ENCODE measurements around the gene UBE2V1.
A peak's percentile ranks its signal among the peaks of the same experiment; 100 is the strongest.

Gene UBE2V1

GRCh38 chr20:50040432-50041245 is 72.3 kb downstream of the UBE2V1 start:
- Histone ChIP-seq H2BK5ac (ENCODE audit: low read length) (peak overlapping the region; percentile 79), H3K4me1 (ENCODE audit: control insufficient read depth in 2 of 2, insufficient read depth in 1 of 2, low read depth in 1 of 2, low read length in 2 of 2) (peaks cover 7 to 13% of the 10 kb centered on the region in 2 donors), H3K27me3 (ENCODE audit: control insufficient read depth in 3 of 3, insufficient read depth in 3 of 3, low read depth in 1 of 3, low read length in 3 of 3) (no peaks in the 10 kb centered on the region), H3K4me2 (ENCODE audit: insufficient read depth, low read length, poor library complexity, severe bottlenecking) (no peak overlapping the region), H3K36me3 (replicated peaks in 1 of 2; ENCODE audit: control insufficient read depth in 2 of 2, insufficient read depth in 2 of 2, low read length in 2 of 2) (no peaks in the 10 kb centered on the region), H4K91ac (ENCODE audit: low read depth, low read length, poor library complexity) (no peak overlapping the region), H3K23ac (ENCODE audit: low read depth, low read length, poor library complexity) (no peak overlapping the region), H3K14ac (ENCODE audit: low read length) (no peak overlapping the region), H2BK12ac (ENCODE audit: low read length) (no peak overlapping the region), H3K27ac (replicated peaks; ENCODE audit: low read length) (no peak overlapping the region), H3K9ac (ENCODE audit: low read depth, low read length, poor library complexity) (no peak overlapping the region), H3K4ac (ENCODE audit: low read length) (no peak overlapping the region), H3K9me3 (replicated peaks in 1 of 2; ENCODE audit: control insufficient read depth in 2 of 2, insufficient read depth in 1 of 2, low read depth in 1 of 2, low read length in 2 of 2) (no peaks in the 10 kb centered on the region), H2BK120ac (ENCODE audit: low read depth, low read length) (peak overlapping the region; percentile 85), H2AFZ (ENCODE audit: low read length) (peak overlapping the region; percentile 82), H3K79me1 (ENCODE audit: low read depth, low read length) (no peaks in the 10 kb centered on the region), H3K18ac (ENCODE audit: low read length) (peak overlapping the region; percentile 91), H2BK15ac (ENCODE audit: low read length) (peak overlapping the region; percentile 90), H3K4me3 (ENCODE audit: low read length in 2 of 2) (no peak overlapping the region), H2AK5ac (ENCODE audit: low read depth, low read length) (peak overlapping the region; percentile 90), H4K8ac (ENCODE audit: low read depth, low read length) (peak overlapping the region; percentile 53)
- no CpG with 5 or more reads among the region's 17 CpGs for WGBS, 2 donors (ENCODE audit: extremely low coverage in 2 of 2, insufficient read length in 2 of 2, insufficient replicate concordance in 1 of 2)
- no peak for DNase-seq (ENCODE audit: low spot score)

- WGBS, 2 donors (ENCODE audit: extremely low coverage in 2 of 2, insufficient read length in 2 of 2, insufficient replicate concordance in 1 of 2) = no CpG with 5 or more reads among the region's 10 CpGs
- peak overlapping the region; percentile 59 for H2BK12ac ChIP-seq (ENCODE audit: low read length)
- H3K9me3 ChIP-seq (replicated peaks in 1 of 2; ENCODE audit: control insufficient read depth in 2 of 2, insufficient read depth in 1 of 2, low read depth in 1 of 2, low read length in 2 of 2) = no peaks in the 10 kb centered on the region
- peaks cover 7 to 13% of the 10 kb centered on the region in 2 donors for H3K4me1 ChIP-seq (ENCODE audit: control insufficient read depth in 2 of 2, insufficient read depth in 1 of 2, low read depth in 1 of 2, low read length in 2 of 2)
- no peak overlapping the region for H3K4ac ChIP-seq (ENCODE audit: low read length)
- no peaks in the 10 kb centered on the region for H3K27me3 ChIP-seq (ENCODE audit: control insufficient read depth in 3 of 3, insufficient read depth in 3 of 3, low read depth in 1 of 3, low read length in 3 of 3)
- H4K91ac ChIP-seq (ENCODE audit: low read depth, low read length, poor library complexity) = no peak overlapping the region
- DNase-seq (ENCODE audit: low spot score) = no peak
- H3K36me3 ChIP-seq (replicated peaks in 1 of 2; ENCODE audit: control insufficient read depth in 2 of 2, insufficient read depth in 2 of 2, low read length in 2 of 2) = no peaks in the 10 kb centered on the region
- H2BK15ac ChIP-seq (ENCODE audit: low read length) = peak overlapping the region; percentile 69
- H2AFZ ChIP-seq (ENCODE audit: low read length) = peak overlapping the region; percentile 82
- H3K18ac ChIP-seq (ENCODE audit: low read length) = peak overlapping the region; percentile 91
- peak overlapping the region; percentile 79 for H2BK5ac ChIP-seq (ENCODE audit: low read length)
- H2AK5ac ChIP-seq (ENCODE audit: low read depth, low read length) = peak overlapping the region; percentile 90
- H3K79me1 ChIP-seq (ENCODE audit: low read depth, low read length) = no peaks in the 10 kb centered on the region
- H3K4me2 ChIP-seq (ENCODE audit: insufficient read depth, low read length, poor library complexity, severe bottlenecking) = no peak overlapping the region
- no peak overlapping the region for H3K14ac ChIP-seq (ENCODE audit: low read length)
- H3K9ac ChIP-seq (ENCODE audit: low read depth, low read length, poor library complexity) = no peak overlapping the region
- H4K8ac ChIP-seq (ENCODE audit: low read depth, low read length) = no peak overlapping the region
- H3K27ac ChIP-seq (replicated peaks; ENCODE audit: low read length) = no peak overlapping the region
- H3K4me3 ChIP-seq (ENCODE audit: low read length in 2 of 2) = no peak overlapping the region
- H2BK120ac ChIP-seq (ENCODE audit: low read depth, low read length) = peak overlapping the region; percentile 76
- H3K23ac ChIP-seq (ENCODE audit: low read depth, low read length, poor library complexity) = peak overlapping the region; percentile 40
These were observed 73.1 kb downstream of the UBE2V1 start for GRCh38 chr20:50039706-50040431.

GRCh38 chr20:50038574-50038991 is 74.4 kb downstream of the UBE2V1 start:
- H2BK120ac ChIP-seq (ENCODE audit: low read depth, low read length) = no peak overlapping the region
- H4K8ac ChIP-seq (ENCODE audit: low read depth, low read length) = peak overlapping the region; percentile 83
- no peak overlapping the region for H2BK5ac ChIP-seq (ENCODE audit: low read length)
- no peak overlapping the region for H3K23ac ChIP-seq (ENCODE audit: low read depth, low read length, poor library complexity)
- no peak for DNase-seq (ENCODE audit: low spot score)
- no peaks in the 10 kb centered on the region for H3K27me3 ChIP-seq (ENCODE audit: control insufficient read depth in 3 of 3, insufficient read depth in 3 of 3, low read depth in 1 of 3, low read length in 3 of 3)
- no peak overlapping the region for H2AK5ac ChIP-seq (ENCODE audit: low read depth, low read length)
- H3K27ac ChIP-seq (replicated peaks; ENCODE audit: low read length) = no peak overlapping the region
- no peak overlapping the region for H2AFZ ChIP-seq (ENCODE audit: low read length)
- H3K4ac ChIP-seq (ENCODE audit: low read length) = no peak overlapping the region
- H2BK12ac ChIP-seq (ENCODE audit: low read length) = no peak overlapping the region
- H3K4me3 ChIP-seq (ENCODE audit: low read length in 2 of 2) = no peak overlapping the region
- no CpG with 5 or more reads among the region's 10 CpGs for WGBS, 2 donors (ENCODE audit: extremely low coverage in 2 of 2, insufficient read length in 2 of 2, insufficient replicate concordance in 1 of 2)
- no peak overlapping the region for H3K4me2 ChIP-seq (ENCODE audit: insufficient read depth, low read length, poor library complexity, severe bottlenecking)
- no peak overlapping the region for H2BK15ac ChIP-seq (ENCODE audit: low read length)
- peak overlapping the region; percentile 57 for H3K14ac ChIP-seq (ENCODE audit: low read length)
- no peaks in the 10 kb centered on the region for H3K79me1 ChIP-seq (ENCODE audit: low read depth, low read length)
- H3K9ac ChIP-seq (ENCODE audit: low read depth, low read length, poor library complexity) = peak overlapping the region; percentile 5
- H3K4me1 ChIP-seq (ENCODE audit: control insufficient read depth in 2 of 2, insufficient read depth in 1 of 2, low read depth in 1 of 2, low read length in 2 of 2) = peaks cover 7 to 13% of the 10 kb centered on the region in 2 donors
- H3K9me3 ChIP-seq (replicated peaks in 1 of 2; ENCODE audit: control insufficient read depth in 2 of 2, insufficient read depth in 1 of 2, low read depth in 1 of 2, low read length in 2 of 2) = no peaks in the 10 kb centered on the region
- no peak overlapping the region for H4K91ac ChIP-seq (ENCODE audit: low read depth, low read length, poor library complexity)
- H3K36me3 ChIP-seq (replicated peaks in 1 of 2; ENCODE audit: control insufficient read depth in 2 of 2, insufficient read depth in 2 of 2, low read length in 2 of 2) = no peaks in the 10 kb centered on the region
- peak overlapping the region; percentile 80 for H3K18ac ChIP-seq (ENCODE audit: low read length)

GRCh38 chr20:50038169-50038568 is 74.8 kb downstream of the UBE2V1 start:
- Histone ChIP-seq H3K79me1 (ENCODE audit: low read depth, low read length) (no peaks in the 10 kb centered on the region), H4K91ac (ENCODE audit: low read depth, low read length, poor library complexity) (no peak overlapping the region)
- WGBS, 2 donors (ENCODE audit: extremely low coverage in 2 of 2, insufficient read length in 2 of 2, insufficient replicate concordance in 1 of 2) = no CpG with 5 or more reads among the region's 6 CpGs

More at GRCh38 chr20:50038169-50038568, 74.8 kb downstream of the UBE2V1 start:
- Histone ChIP-seq H3K27ac (replicated peaks; ENCODE audit: low read length) (no peak overlapping the region), H4K8ac (ENCODE audit: low read depth, low read length) (no peak overlapping the region), H2BK12ac (ENCODE audit: low read length) (no peak overlapping the region), H3K9me3 (replicated peaks in 1 of 2; ENCODE audit: control insufficient read depth in 2 of 2, insufficient read depth in 1 of 2, low read depth in 1 of 2, low read length in 2 of 2) (no peaks in the 10 kb centered on the region), H3K23ac (ENCODE audit: low read depth, low read length, poor library complexity) (no peak overlapping the region), H2BK15ac (ENCODE audit: low read length) (peak overlapping the region; percentile 40), H3K14ac (ENCODE audit: low read length) (no peak overlapping the region), H3K9ac (ENCODE audit: low read depth, low read length, poor library complexity) (peak overlapping the region; percentile 5), H3K4me1 (ENCODE audit: control insufficient read depth in 2 of 2, insufficient read depth in 1 of 2, low read depth in 1 of 2, low read length in 2 of 2) (peaks cover 7 to 13% of the 10 kb centered on the region in 2 donors), H3K4me3 (ENCODE audit: low read length in 2 of 2) (no peak overlapping the region), H3K4ac (ENCODE audit: low read length) (no peak overlapping the region), H2BK120ac (ENCODE audit: low read depth, low read length) (no peak overlapping the region), H2AK5ac (ENCODE audit: low read depth, low read length) (no peak overlapping the region), H3K36me3 (replicated peaks in 1 of 2; ENCODE audit: control insufficient read depth in 2 of 2, insufficient read depth in 2 of 2, low read length in 2 of 2) (no peaks in the 10 kb centered on the region), H3K18ac (ENCODE audit: low read length) (no peak overlapping the region), H2AFZ (ENCODE audit: low read length) (no peak overlapping the region), H3K27me3 (ENCODE audit: control insufficient read depth in 3 of 3, insufficient read depth in 3 of 3, low read depth in 1 of 3, low read length in 3 of 3) (no peaks in the 10 kb centered on the region), H2BK5ac (ENCODE audit: low read length) (no peak overlapping the region), H3K4me2 (ENCODE audit: insufficient read depth, low read length, poor library complexity, severe bottlenecking) (no peak overlapping the region)
- DNase-seq (ENCODE audit: low spot score) = no peak

All from neuronal stem cell (in vitro differentiated cells).